Measurements from ENCODE around the gene POLR2E. TPM values are rescaled to one million over a fixed set of nuclear protein-coding genes. Genes with fewer than 3 reads are reported as not detected.

The POLR2E gene
- polyA plus RNA-seq, 1 donor (not counting 4 experiments of a cell fraction or from before 2014, with no cell fraction given): 178 TPM

- no peak for TF ChIP-seq CTCF (optimal IDR thresholded peaks at IDR 0.05 in 1 of 3, IDR thresholded peaks at IDR 0.05 in 1 of 3, conservative IDR thresholded peaks at IDR 0.05 in 1 of 3; ENCODE audit: extremely low read depth in 1 of 3, insufficient read depth in 2 of 3, low read length in 3 of 3)
- no peak for TF ChIP-seq EZH2 (IDR thresholded peaks at IDR 0.05; ENCODE audit: low read length)
- FAIRE-seq (no peak), DNase-seq (ENCODE audit: low read depth, low spot score) (no peak)
- no peak overlapping the region for H3K4me3 ChIP-seq (ENCODE audit: control insufficient read depth in 2 of 3, extremely low read depth in 1 of 3, insufficient read depth in 2 of 3, low read depth in 1 of 3, low read length in 3 of 3)
- peaks cover 29 to 30% of the 10 kb centered on the region in 2 experiments for H3K36me3 ChIP-seq (ENCODE audit: control insufficient read depth in 2 of 2, extremely low read depth in 1 of 2, insufficient read depth in 2 of 2, low read length in 2 of 2)
- H3K9me3 ChIP-seq (ENCODE audit: control insufficient read depth, low read depth, low read length): no peaks in the 10 kb centered on the region
- no peaks in the 10 kb centered on the region for H3K9me1 ChIP-seq (ENCODE audit: control insufficient read depth, extremely low read depth, insufficient read depth, low read length)
- H3K27ac ChIP-seq (ENCODE audit: control insufficient read depth, insufficient read depth, low read length): no peak overlapping the region
- peaks cover 17% of the 10 kb centered on the region for H3K79me2 ChIP-seq (ENCODE audit: control insufficient read depth, insufficient read depth, low read length)
- no peak overlapping the region for H3K4me2 ChIP-seq (ENCODE audit: control insufficient read depth, extremely low read depth, insufficient read depth, low read depth, low read length)
- H3K9ac ChIP-seq (ENCODE audit: control insufficient read depth, extremely low read depth, insufficient read depth, low read length): no peak overlapping the region
- H2AFZ ChIP-seq (ENCODE audit: control insufficient read depth, low read length): no peak overlapping the region
- H3K27me3 ChIP-seq (ENCODE audit: control insufficient read depth, extremely low read depth, insufficient read depth, low read length): no peaks in the 10 kb centered on the region
- H3K4me1 ChIP-seq (ENCODE audit: control insufficient read depth, extremely low read depth, insufficient read depth, low read length): no peaks in the 10 kb centered on the region
- dilution Hi-C loops (cut with MboI; ENCODE audit: extremely low pct_ligation_motif_present, low sequenced_read_pairs): no loop called here
- no peaks in the 10 kb centered on the region for H4K20me1 ChIP-seq (ENCODE audit: control insufficient read depth, extremely low read depth, insufficient read depth, low read length)
Measured at GRCh38 chr19:1088416-1089010, 6.7 kb downstream of the POLR2E start.

DNA sequence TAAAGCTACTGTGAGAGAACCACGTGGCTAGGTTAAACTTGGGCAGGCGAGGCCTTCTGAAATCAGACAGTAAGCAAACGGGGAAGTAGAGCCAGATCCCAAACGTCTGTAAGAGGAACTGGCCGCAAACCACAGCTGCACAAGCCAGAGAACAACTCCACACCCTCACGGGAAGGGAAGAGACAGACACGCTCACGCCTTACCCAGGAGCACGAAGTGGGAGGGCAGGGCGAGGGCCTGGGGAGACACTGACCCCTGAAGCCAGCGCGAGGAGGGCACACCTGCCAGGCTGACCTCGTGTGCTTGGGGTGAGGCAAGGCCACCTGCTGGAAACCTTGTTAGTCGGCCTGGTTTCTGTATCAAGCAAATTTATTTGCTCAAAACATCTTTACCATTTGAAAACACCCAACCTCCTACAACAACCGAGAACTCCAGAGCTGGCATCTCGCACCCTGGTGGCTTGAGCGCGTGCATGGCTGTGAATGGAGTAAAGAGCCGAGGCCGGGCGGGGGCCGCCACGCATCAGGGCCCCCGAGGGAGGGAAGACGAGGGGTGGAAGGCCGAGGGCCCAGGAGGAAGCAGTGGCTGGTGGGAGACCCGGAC lies 7.3 kb downstream of the POLR2E start:
- Histone ChIP-seq H3K79me2 (ENCODE audit: control insufficient read depth, insufficient read depth, low read length) (peaks cover 11% of the 10 kb centered on the region), H3K9me1 (ENCODE audit: control insufficient read depth, extremely low read depth, insufficient read depth, low read length) (no peaks in the 10 kb centered on the region), H3K27me3 (ENCODE audit: control insufficient read depth, extremely low read depth, insufficient read depth, low read length) (no peaks in the 10 kb centered on the region), H3K4me1 (ENCODE audit: control insufficient read depth, extremely low read depth, insufficient read depth, low read length) (no peaks in the 10 kb centered on the region), H3K9ac (ENCODE audit: control insufficient read depth, extremely low read depth, insufficient read depth, low read length) (no peak overlapping the region), H3K4me2 (ENCODE audit: control insufficient read depth, extremely low read depth, insufficient read depth, low read depth, low read length) (no peak overlapping the region), H3K9me3 (ENCODE audit: control insufficient read depth, low read depth, low read length) (no peaks in the 10 kb centered on the region), H3K4me3 (ENCODE audit: control insufficient read depth in 2 of 3, extremely low read depth in 1 of 3, insufficient read depth in 2 of 3, low read depth in 1 of 3, low read length in 3 of 3) (no peak overlapping the region), H3K27ac (ENCODE audit: control insufficient read depth, insufficient read depth, low read length) (no peak overlapping the region), H3K36me3 (ENCODE audit: control insufficient read depth in 2 of 2, extremely low read depth in 1 of 2, insufficient read depth in 2 of 2, low read length in 2 of 2) (peaks cover 29 to 30% of the 10 kb centered on the region in 2 experiments), H4K20me1 (ENCODE audit: control insufficient read depth, extremely low read depth, insufficient read depth, low read length) (no peaks in the 10 kb centered on the region), H2AFZ (ENCODE audit: control insufficient read depth, low read length) (no peak overlapping the region)
- FAIRE-seq: no peak
- no peak for DNase-seq (ENCODE audit: low read depth, low spot score)
- no peak for TF ChIP-seq CTCF (optimal IDR thresholded peaks at IDR 0.05 in 1 of 3, IDR thresholded peaks at IDR 0.05 in 1 of 3, conservative IDR thresholded peaks at IDR 0.05 in 1 of 3; ENCODE audit: extremely low read depth in 1 of 3, insufficient read depth in 2 of 3, low read length in 3 of 3)
- no peak for TF ChIP-seq EZH2 (IDR thresholded peaks at IDR 0.05; ENCODE audit: low read length)
- dilution Hi-C loops (cut with MboI; ENCODE audit: extremely low pct_ligation_motif_present, low sequenced_read_pairs): no loop called here
